GM18909 (cell line): Measurements from ENCODE around the gene SOX21.

ENCODE experiments used
- ATAC-seq: cut with Tn5 transposase; IDR thresholded peaks from one replicate; pipeline ENCODE4 v1.9.1; 2021; ENCODE audit warnings: mild to moderate bottlenecking; ENCODE audit not compliant: unreplicated experiment, poor library complexity

SOX21 gene

GRCh38 chr13:94709001-94709834 is 3.1 kb downstream of the SOX21 start:
- no peak for ATAC-seq

GRCh38 chr13:94708031-94708859 is 4.1 kb downstream of the SOX21 start:
- ATAC-seq, result no peak

- no peak for ATAC-seq
Observed at GRCh38 chr13:94707400-94708021, 4.8 kb downstream of the SOX21 start.

GRCh38 chr13:94706843-94707399 is 5.4 kb downstream of the SOX21 start:
- ATAC-seq, result no peak

- ATAC-seq, result no peak
Observed at GRCh38 chr13:94706101-94706842, 6.1 kb downstream of the SOX21 start.

- no peak for ATAC-seq
Observed at GRCh38 chr13:94705081-94706030, 7.0 kb downstream of the SOX21 start.

GRCh38 chr13:94704377-94705080 is 7.8 kb downstream of the SOX21 start:
- ATAC-seq, result no peak

GRCh38 chr13:94703721-94704314 is 8.5 kb downstream of the SOX21 start:
- no peak for ATAC-seq

GRCh38 chr13:94703271-94703670 is 9.1 kb downstream of the SOX21 start:
- no peak for ATAC-seq

GRCh38 chr13:94702181-94703041 is 9.9 kb downstream of the SOX21 start:
- no peak for ATAC-seq

GRCh38 chr13:94701313-94702180 is 10.8 kb downstream of the SOX21 start:
- no peak for ATAC-seq

GRCh38 chr13:94700536-94700935 is 11.8 kb downstream of the SOX21 start:
- no peak for ATAC-seq

- ATAC-seq, result no peak
Observed at GRCh38 chr13:94700051-94700535, 12.3 kb downstream of the SOX21 start.

- ATAC-seq, result no peak
Observed at GRCh38 chr13:94696171-94696570, 16.2 kb downstream of the SOX21 start.

GRCh38 chr13:94692030-94692429 is 20.3 kb downstream of the SOX21 start:
- ATAC-seq, result no peak

GRCh38 chr13:94683409-94683808 is 28.9 kb downstream of the SOX21 start:
- no peak for ATAC-seq
